Neural progenitor cell (in vitro differentiated cells): ENCODE measurements around the gene KCTD18. TPM values are rescaled to one million over a fixed set of nuclear protein-coding genes. Genes with fewer than 3 reads are reported as not detected.

Experiments used
- DNase-seq: peaks from one replicate; pipeline ENCODE4 v3.0.0-alpha.2; 2016; ENCODE audit warnings: low spot score
- H2AFZ ChIP-seq: fragments of 200-600 bp; sonication (generic); replicated peaks from 2 replicates; pipeline ENCODE4 v1.6.1; 2016; ENCODE audit warnings: antibody characterized with exemption
- H3F3A ChIP-seq: fragments of 200-600 bp; sonication (generic); 2 replicates; pipeline ENCODE4 v1.6.1; 2016; ENCODE audit warnings: antibody characterized with exemption, low read depth
- H3K27ac ChIP-seq: fragments of 200-600 bp; sonication (generic); 2 replicates; pipeline ENCODE4 v1.5.1; 2016; ENCODE audit warnings: mild to moderate bottlenecking
- H3K27me3 ChIP-seq: fragments of 200-600 bp; sonication (generic); 2 replicates; pipeline ENCODE4 v1.6.1; 2016; ENCODE audit warnings: mild to moderate bottlenecking, moderate library complexity
- H3K36me3 ChIP-seq: fragments of 200-600 bp; sonication (generic); 2 replicates; pipeline ENCODE4 v1.5.1; 2016
- H3K4me1 ChIP-seq: fragments of 200-600 bp; sonication (generic); 2 replicates; pipeline ENCODE4 v1.6.1; 2016; ENCODE audit warnings: mixed run types
- H3K4me2 ChIP-seq: fragments of 200-600 bp; sonication (generic); 2 replicates; pipeline ENCODE4 v1.6.1; 2016
- H3K4me3 ChIP-seq: fragments of 200-600 bp; sonication (generic); 2 replicates; pipeline ENCODE4 v1.5.1; 2016
- H3K79me2 ChIP-seq: fragments of 200-600 bp; sonication (generic); 2 replicates; pipeline ENCODE4 v1.6.1; 2016; ENCODE audit warnings: low read depth
- H3K9ac ChIP-seq: fragments of 200-600 bp; sonication (generic); 2 replicates; pipeline ENCODE4 v1.6.1; 2016
- H3K9me3 ChIP-seq: fragments of 200-600 bp; sonication (generic); 2 replicates; pipeline ENCODE4 v1.5.1; 2016; ENCODE audit warnings: low read depth
- H4K20me1 ChIP-seq: fragments of 200-600 bp; sonication (generic); 2 replicates; pipeline ENCODE4 v1.6.1; 2016; ENCODE audit warnings: low read depth
- H3K27ac Mint-ChIP-seq: 3 replicates; pipeline ENCODE4 v1.8.0; 2021; ENCODE audit warnings: mixed read lengths
- H3K27me3 Mint-ChIP-seq: 2 replicates; pipeline ENCODE4 v1.8.0; 2022; ENCODE audit warnings: low read depth, mild to moderate bottlenecking, inconsistent platforms, moderate library complexity, mixed read lengths; ENCODE audit not compliant: insufficient read depth
- H3K36me3 Mint-ChIP-seq: 3 replicates; pipeline ENCODE4 v1.8.0; 2021; ENCODE audit warnings: mixed read lengths
- H3K4me1 Mint-ChIP-seq: 3 replicates; pipeline ENCODE4 v1.8.0; 2021; ENCODE audit warnings: mixed read lengths
- H3K4me3 Mint-ChIP-seq: 3 replicates; pipeline ENCODE4 v1.8.0; 2021; ENCODE audit warnings: mild to moderate bottlenecking, moderate library complexity, mixed read lengths
- H3K9me3 Mint-ChIP-seq: 3 replicates; pipeline ENCODE4 v1.8.0; 2020; ENCODE audit warnings: mixed read lengths
- CTCF ChIP-seq: fragments of 200-600 bp; sonication (generic); IDR thresholded peaks from 2 replicates; pipeline ENCODE4 v1.5.1; 2017; ENCODE audit warnings: antibody characterized with exemption, mild to moderate bottlenecking
- EZH2 ChIP-seq: fragments of 200-600 bp; sonication (generic); IDR thresholded peaks from 2 replicates; pipeline ENCODE4 v1.6.1; 2017; ENCODE audit warnings: antibody characterized with exemption, mild to moderate bottlenecking, moderate library complexity
- EZH2phosphoT487 ChIP-seq: fragments of 200-600 bp; sonication (generic); IDR thresholded peaks from 2 replicates; pipeline ENCODE4 v1.6.1; 2017; ENCODE audit warnings: antibody characterized with exemption
- total RNA-seq: library from RNA; depleted of rRNA; stranded (reverse); fragments of >200 nt; gene quantifications from 2 replicates; pipeline ENCODE4 v1.2.3, GENCODE V29; 2015; ENCODE audit warnings: low replicate concordance

Gene KCTD18
- total RNA-seq = 9.5 and 15.0 TPM in 2 replicates

DNA sequence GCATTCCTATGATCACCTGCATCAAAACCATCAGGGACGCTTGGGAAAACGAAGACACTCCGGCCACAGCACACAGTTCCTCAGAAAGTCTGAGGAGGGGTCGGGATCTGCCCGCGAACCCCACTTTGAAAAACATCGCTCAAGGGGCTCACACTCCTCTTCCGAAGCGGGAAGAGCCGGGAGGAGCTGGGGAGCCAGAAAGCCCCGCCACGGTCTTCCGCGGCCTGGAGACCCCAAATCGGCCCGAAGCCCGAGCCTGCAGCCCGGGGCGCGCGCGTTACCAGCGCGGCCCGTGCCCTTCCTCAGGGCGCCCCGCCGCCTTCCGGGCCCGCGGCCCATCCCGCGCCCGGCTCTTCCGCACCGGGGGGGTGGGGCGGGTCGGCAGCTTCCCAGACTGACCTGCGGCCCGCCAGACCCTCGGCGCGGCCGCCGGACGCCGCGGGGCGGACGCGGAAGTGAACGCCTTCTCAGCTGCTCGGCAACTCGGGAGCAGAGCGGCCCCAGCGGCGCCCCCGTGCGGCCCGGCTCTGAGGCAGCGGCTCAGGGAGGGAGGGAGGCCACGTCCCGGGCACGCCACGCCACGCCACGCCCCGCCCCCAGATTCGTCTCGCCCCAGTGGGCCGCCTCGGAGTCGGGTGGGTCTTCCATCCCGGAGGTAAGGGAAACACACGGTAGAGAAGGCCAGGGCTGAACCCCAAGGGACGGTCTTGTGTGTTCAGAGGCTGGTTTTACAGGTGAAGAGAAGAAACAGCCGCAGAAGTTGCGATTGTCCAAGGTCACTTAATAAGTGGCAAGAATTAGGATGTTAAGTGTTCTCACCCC, at the start of gene KCTD18:
Gene KCTD18, minus strand, starts transcription at position 457 of the 822 bp plus-strand sequence. CDS start 3,052 bp downstream, outside the sequence.
- H3F3A ChIP-seq = no peaks in the 10 kb centered on the region
- peak within 1 kb of the TSS; percentile 86 for H2AFZ ChIP-seq
- H3K4me2 ChIP-seq = peak within 1 kb of the TSS; percentile 93
- H3K4me1 Mint-ChIP-seq = peaks cover 12% of the 10 kb centered on the region
- H3K9me3 Mint-ChIP-seq = peaks cover 2% of the 10 kb centered on the region
- peaks cover 2% of the 10 kb centered on the region for H3K36me3 Mint-ChIP-seq
- H3K9ac ChIP-seq = peak within 1 kb of the TSS; percentile 63
- H3K27ac Mint-ChIP-seq = peak within 1 kb of the TSS; percentile 66
- H3K4me3 Mint-ChIP-seq = peak within 1 kb of the TSS; percentile 92
- no peaks in the 10 kb centered on the region for H4K20me1 ChIP-seq
- no peak within 1 kb of the TSS for H3K27ac ChIP-seq
- H3K4me1 ChIP-seq = peaks cover 5% of the 10 kb centered on the region
- peaks cover 14% of the 10 kb centered on the region for H3K27me3 ChIP-seq
- no peak for TF ChIP-seq EZH2phosphoT487
- TF ChIP-seq CTCF = peak; percentile 83
- no peaks in the 10 kb centered on the region for H3K36me3 ChIP-seq
- H3K4me3 ChIP-seq = peak within 1 kb of the TSS; percentile 77
- H3K9me3 ChIP-seq = no peaks in the 10 kb centered on the region
- H3K79me2 ChIP-seq = peaks cover 6% of the 10 kb centered on the region
- peak; percentile 93 for DNase-seq
- no peaks in the 10 kb centered on the region for H3K27me3 Mint-ChIP-seq

- TF ChIP-seq EZH2 (no peak), CTCF (no peak), EZH2phosphoT487 (no peak)
- Histone ChIP-seq H3K27me3 (no peaks in the 10 kb centered on the region), H3K9ac (no peak overlapping the region), H3K36me3 (peaks cover 10% of the 10 kb centered on the region), H3K4me3 (no peak overlapping the region), H3K9me3 (no peaks in the 10 kb centered on the region), H3K27ac (no peak overlapping the region), H4K20me1 (no peaks in the 10 kb centered on the region), H3K4me2 (no peak overlapping the region), H3K79me2 (no peaks in the 10 kb centered on the region), H3F3A (no peaks in the 10 kb centered on the region), H3K4me1 (no peaks in the 10 kb centered on the region), H2AFZ (no peak overlapping the region)
- Mint-ChIP-seq H3K9me3 (peaks cover 2% of the 10 kb centered on the region), H3K4me1 (no peaks in the 10 kb centered on the region), H3K27ac (no peak overlapping the region), H3K27me3 (no peaks in the 10 kb centered on the region), H3K4me3 (no peak overlapping the region), H3K36me3 (peaks cover 51% of the 10 kb centered on the region)
- DNase-seq = no peak
Observed at GRCh38 chr2:200540793-200541192, 30.9 kb upstream of the KCTD18 start.

GRCh38 chr2:200538139-200538538, 28.3 kb upstream of the KCTD18 start:
- H3K4me2 ChIP-seq = no peak overlapping the region

More at GRCh38 chr2:200538139-200538538, 28.3 kb upstream of the KCTD18 start:
- no peaks in the 10 kb centered on the region for H3K9me3 ChIP-seq
- no peaks in the 10 kb centered on the region for H3K27me3 ChIP-seq
- H3K36me3 Mint-ChIP-seq = peaks cover 29% of the 10 kb centered on the region
- H3K4me1 Mint-ChIP-seq = no peaks in the 10 kb centered on the region
- peaks cover 2% of the 10 kb centered on the region for H3K9me3 Mint-ChIP-seq
- TF ChIP-seq CTCF (no peak), EZH2phosphoT487 (no peak), EZH2 (no peak)
- H3K27ac ChIP-seq = no peak overlapping the region
- peaks cover 10% of the 10 kb centered on the region for H3K36me3 ChIP-seq
- no peak overlapping the region for H3K4me3 Mint-ChIP-seq
- H3K27ac Mint-ChIP-seq = no peak overlapping the region
- H3F3A ChIP-seq = no peaks in the 10 kb centered on the region
- no peak overlapping the region for H2AFZ ChIP-seq
- no peak overlapping the region for H3K4me3 ChIP-seq
- H3K9ac ChIP-seq = no peak overlapping the region
- H3K4me1 ChIP-seq = no peaks in the 10 kb centered on the region
- no peak for DNase-seq
- no peaks in the 10 kb centered on the region for H4K20me1 ChIP-seq
- H3K27me3 Mint-ChIP-seq = no peaks in the 10 kb centered on the region
- H3K79me2 ChIP-seq = peaks cover 5% of the 10 kb centered on the region
